Stimulated activated CD4-positive, alpha-beta T cell treated with anti-CD3 and anti-CD28 coated beads, TNF-alpha, amount 100 ng/mL, for 4 hours (primary cell): ENCODE data around the gene CDYL.
"Not testable (repeated sequence)": the region's sequence is repeated elsewhere in the genome, so short reads cannot be mapped to it uniquely, and the experiment has no call there.

Experiments
- DNase-seq, 3 experiments: peaks; one replicate each; pipeline ENCODE4 v3.0.0-alpha.2; 2020; ENCODE audit warnings: low read depth in 3 of 3

CDYL gene

GRCh38 chr6:4803343-4803744 lies 27.1 kb downstream of the CDYL start:
- DNase-seq: no peak

GRCh38 chr6:4804095-4804494 lies 27.9 kb downstream of the CDYL start:
- no peak for DNase-seq

GRCh38 chr6:4805553-4806336 lies 29.5 kb downstream of the CDYL start:
- peak in 1 of 3 experiments; percentile 3 for DNase-seq

- no peak for DNase-seq
Measured at GRCh38 chr6:4806337-4806725, 30.1 kb downstream of the CDYL start.

GRCh38 chr6:4806791-4807190 lies 30.6 kb downstream of the CDYL start:
- no peak for DNase-seq

GRCh38 chr6:4808396-4808795 lies 32.2 kb downstream of the CDYL start:
- DNase-seq: no peak

- DNase-seq: no peak
Measured at GRCh38 chr6:4809999-4810918, 34.1 kb downstream of the CDYL start.

GRCh38 chr6:4812068-4812467 lies 35.9 kb downstream of the CDYL start:
- DNase-seq: no peak

- no peak for DNase-seq
Measured at GRCh38 chr6:4813055-4813454, 36.9 kb downstream of the CDYL start.

GRCh38 chr6:4814212-4814611 lies 38.0 kb downstream of the CDYL start:
- no peak for DNase-seq

- no peak for DNase-seq
Measured at GRCh38 chr6:4814987-4815386, 38.8 kb downstream of the CDYL start.

GRCh38 chr6:4815584-4815983 lies 39.4 kb downstream of the CDYL start:
- no peak for DNase-seq

- DNase-seq: no peak
Measured at GRCh38 chr6:4816904-4817303, 40.7 kb downstream of the CDYL start.

- DNase-seq: no peak
Measured at GRCh38 chr6:4817551-4817950, 41.3 kb downstream of the CDYL start.

GRCh38 chr6:4818272-4818938 lies 42.2 kb downstream of the CDYL start:
- no peak for DNase-seq

GRCh38 chr6:4819706-4820283 lies 43.6 kb downstream of the CDYL start:
- no peak for DNase-seq

GRCh38 chr6:4820704-4821276 lies 44.6 kb downstream of the CDYL start:
- no peak for DNase-seq

- DNase-seq: no peak
Measured at GRCh38 chr6:4822476-4822875, 46.3 kb downstream of the CDYL start.

GRCh38 chr6:4828187-4828698 lies 52.0 kb downstream of the CDYL start:
- no peak for DNase-seq

GRCh38 chr6:4829089-4829488 lies 52.9 kb downstream of the CDYL start:
- no peak for DNase-seq

GRCh38 chr6:4835540-4835939 lies 59.3 kb downstream of the CDYL start:
- DNase-seq: not testable (repeated sequence)
